ENCODE data around the gene SCARF1. TPM values are rescaled to one million over a fixed set of nuclear protein-coding genes. Genes with fewer than 3 reads are reported as not detected.

Gene SCARF1
- total RNA-seq, 1 experiment from 2014 or later, result 0.40 TPM

DNA sequence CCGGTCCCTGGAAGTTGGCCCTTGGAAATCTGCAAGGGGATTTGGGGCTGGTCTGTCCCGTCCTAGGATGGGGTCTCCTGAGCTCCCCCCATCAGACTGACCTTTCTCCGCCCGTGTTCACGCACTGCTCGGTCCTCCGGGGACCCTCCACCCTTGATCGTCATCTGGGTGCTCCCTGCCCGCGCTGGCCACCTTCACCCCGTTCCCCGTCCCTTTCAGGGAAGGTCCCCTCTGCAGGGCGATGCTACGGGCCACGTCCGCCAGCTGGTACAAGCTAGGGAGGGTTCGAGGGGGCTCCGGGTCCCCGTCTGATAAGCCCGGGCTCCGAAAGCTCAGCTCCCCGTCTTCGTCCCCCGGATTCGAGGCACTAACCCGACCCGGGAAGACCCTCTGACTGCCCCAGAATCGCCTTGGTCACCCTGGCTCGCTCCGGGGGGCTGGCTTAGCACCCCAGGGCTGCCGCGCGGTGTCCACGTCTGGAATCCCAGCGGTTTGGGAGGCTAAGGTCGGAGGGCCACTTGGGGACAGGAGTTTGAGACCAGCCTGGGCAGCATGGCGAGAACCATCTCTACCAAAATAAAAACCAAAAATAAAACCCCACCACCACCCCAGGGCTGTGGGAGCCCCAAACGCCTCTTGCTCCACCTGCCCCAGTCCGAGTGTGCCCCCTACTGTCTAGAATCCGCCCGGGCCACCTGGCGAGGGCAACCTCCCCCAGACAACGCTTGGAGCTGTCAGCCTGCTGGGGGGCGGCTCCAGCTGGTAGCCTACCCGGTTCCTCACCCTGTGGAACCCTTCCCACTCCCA lies 15.8 kb downstream of the SCARF1 start:
- no TSS peak for BruUV-seq (replicated peaks)
- intact Hi-C loops (cut with micrococcal nuclease), result loop anchor here (1.0 to 5.0 kb wide), 4 partner anchors 37 to 372 kb away; partner anchors contain the start of gene INPP5K
- DNase-seq (ENCODE audit: unreplicated experiment), result peak; percentile 67
- Mint-ChIP-seq H3K27ac (ENCODE audit: low read depth, unreplicated experiment) (no peak overlapping the region), H3K36me3 (ENCODE audit: insufficient read depth, unreplicated experiment) (peaks cover 24% of the 10 kb centered on the region), H3K9me3 (ENCODE audit: unreplicated experiment) (no peaks in the 10 kb centered on the region), H3K27me3 (ENCODE audit: insufficient read depth, unreplicated experiment) (no peaks in the 10 kb centered on the region), H3K4me3 (ENCODE audit: unreplicated experiment) (peak overlapping the region; percentile 95), H3K4me1 (ENCODE audit: insufficient read depth, unreplicated experiment) (peaks cover 24% of the 10 kb centered on the region)
- CTCF ChIA-PET, result interaction anchor here (0.5 to 5.1 kb wide), 16 partner anchors 8 to 1283 kb away, joined by 3 to 79 read pairs (median 3); partner anchors contain the start of genes RILP and SCARF1
- POLR2A ChIA-PET, result interaction anchor here (0.6 to 7.0 kb wide), 11 partner anchors 8 to 170 kb away, joined by 3 to 58 read pairs (median 3); partner anchors contain the start of genes INPP5K, PITPNA, RILP and SCARF1
- TF ChIP-seq, protein P1, sequence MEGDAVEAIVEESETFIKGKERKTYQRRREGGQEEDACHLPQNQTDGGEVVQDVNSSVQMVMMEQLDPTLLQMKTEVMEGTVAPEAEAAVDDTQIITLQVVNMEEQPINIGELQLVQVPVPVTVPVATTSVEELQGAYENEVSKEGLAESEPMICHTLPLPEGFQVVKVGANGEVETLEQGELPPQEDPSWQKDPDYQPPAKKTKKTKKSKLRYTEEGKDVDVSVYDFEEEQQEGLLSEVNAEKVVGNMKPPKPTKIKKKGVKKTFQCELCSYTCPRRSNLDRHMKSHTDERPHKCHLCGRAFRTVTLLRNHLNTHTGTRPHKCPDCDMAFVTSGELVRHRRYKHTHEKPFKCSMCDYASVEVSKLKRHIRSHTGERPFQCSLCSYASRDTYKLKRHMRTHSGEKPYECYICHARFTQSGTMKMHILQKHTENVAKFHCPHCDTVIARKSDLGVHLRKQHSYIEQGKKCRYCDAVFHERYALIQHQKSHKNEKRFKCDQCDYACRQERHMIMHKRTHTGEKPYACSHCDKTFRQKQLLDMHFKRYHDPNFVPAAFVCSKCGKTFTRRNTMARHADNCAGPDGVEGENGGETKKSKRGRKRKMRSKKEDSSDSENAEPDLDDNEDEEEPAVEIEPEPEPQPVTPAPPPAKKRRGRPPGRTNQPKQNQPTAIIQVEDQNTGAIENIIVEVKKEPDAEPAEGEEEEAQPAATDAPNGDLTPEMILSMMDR (IDR thresholded peaks at IDR 0.05; ENCODE audit: unreplicated experiment), result peak; percentile 78

DNA sequence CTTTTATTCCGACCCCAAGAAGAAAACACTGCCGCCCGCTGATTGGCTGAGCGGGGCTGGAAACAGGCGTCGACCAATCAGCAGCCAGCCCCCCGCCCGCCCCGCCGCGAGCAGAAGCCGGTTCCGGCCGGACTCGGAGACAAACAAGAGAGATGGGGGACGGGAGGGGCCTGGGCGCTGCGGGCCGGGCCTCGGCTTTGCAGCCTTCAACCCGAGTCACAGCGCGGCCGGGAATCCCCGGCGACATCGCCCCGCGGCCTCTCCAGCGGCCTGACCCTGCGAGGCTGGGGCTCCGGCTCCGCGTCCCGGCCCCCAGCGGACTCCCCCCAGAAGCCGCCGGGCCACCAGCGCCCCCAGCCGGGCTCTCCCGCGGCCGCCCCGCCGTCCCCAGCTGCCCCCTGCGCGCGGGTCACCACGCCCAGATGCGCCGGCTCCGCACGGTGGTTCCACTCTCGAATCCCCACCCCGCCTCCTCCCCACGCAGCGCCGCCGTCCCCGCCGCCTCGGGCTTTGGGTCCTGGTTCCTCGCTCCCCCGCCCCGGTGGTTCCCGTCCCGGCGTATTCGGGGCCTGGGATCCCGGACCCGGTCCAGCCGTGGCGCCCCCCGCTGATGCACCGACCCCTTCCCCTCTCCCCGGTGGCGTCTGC lies 16.6 kb downstream of the SCARF1 start:
- BruUV-seq (replicated peaks), result no TSS peak
- peak overlapping the region; percentile 77 for H3K27ac Mint-ChIP-seq (ENCODE audit: low read depth, unreplicated experiment)
- H3K4me1 Mint-ChIP-seq (ENCODE audit: insufficient read depth, unreplicated experiment), result peaks cover 24% of the 10 kb centered on the region
- TF ChIP-seq, protein P1 (IDR thresholded peaks at IDR 0.05; ENCODE audit: unreplicated experiment), result peak; percentile 30
- peaks cover 24% of the 10 kb centered on the region for H3K36me3 Mint-ChIP-seq (ENCODE audit: insufficient read depth, unreplicated experiment)
- no peaks in the 10 kb centered on the region for H3K27me3 Mint-ChIP-seq (ENCODE audit: insufficient read depth, unreplicated experiment)
- H3K9me3 Mint-ChIP-seq (ENCODE audit: unreplicated experiment), result no peaks in the 10 kb centered on the region
- intact Hi-C loops (cut with micrococcal nuclease), result loop anchor here (1.0 to 5.0 kb wide), 2 partner anchors 37 to 52 kb away; no protein-coding TSS in a partner anchor
- ChIA-PET CTCF (interaction anchor here (0.5 to 5.1 kb wide), 11 partner anchors 13 to 106 kb away, joined by 3 to 79 read pairs (median 3); partner anchors contain the start of genes RILP and SCARF1), POLR2A (interaction anchor here (0.6 to 7.0 kb wide), 13 partner anchors 9 to 169 kb away, joined by 3 to 58 read pairs (median 3); partner anchors contain the start of genes PITPNA, RILP and SCARF1)
- peak overlapping the region; percentile 95 for H3K4me3 Mint-ChIP-seq (ENCODE audit: unreplicated experiment)
- DNase-seq (ENCODE audit: unreplicated experiment), result peak; percentile 89

DNA sequence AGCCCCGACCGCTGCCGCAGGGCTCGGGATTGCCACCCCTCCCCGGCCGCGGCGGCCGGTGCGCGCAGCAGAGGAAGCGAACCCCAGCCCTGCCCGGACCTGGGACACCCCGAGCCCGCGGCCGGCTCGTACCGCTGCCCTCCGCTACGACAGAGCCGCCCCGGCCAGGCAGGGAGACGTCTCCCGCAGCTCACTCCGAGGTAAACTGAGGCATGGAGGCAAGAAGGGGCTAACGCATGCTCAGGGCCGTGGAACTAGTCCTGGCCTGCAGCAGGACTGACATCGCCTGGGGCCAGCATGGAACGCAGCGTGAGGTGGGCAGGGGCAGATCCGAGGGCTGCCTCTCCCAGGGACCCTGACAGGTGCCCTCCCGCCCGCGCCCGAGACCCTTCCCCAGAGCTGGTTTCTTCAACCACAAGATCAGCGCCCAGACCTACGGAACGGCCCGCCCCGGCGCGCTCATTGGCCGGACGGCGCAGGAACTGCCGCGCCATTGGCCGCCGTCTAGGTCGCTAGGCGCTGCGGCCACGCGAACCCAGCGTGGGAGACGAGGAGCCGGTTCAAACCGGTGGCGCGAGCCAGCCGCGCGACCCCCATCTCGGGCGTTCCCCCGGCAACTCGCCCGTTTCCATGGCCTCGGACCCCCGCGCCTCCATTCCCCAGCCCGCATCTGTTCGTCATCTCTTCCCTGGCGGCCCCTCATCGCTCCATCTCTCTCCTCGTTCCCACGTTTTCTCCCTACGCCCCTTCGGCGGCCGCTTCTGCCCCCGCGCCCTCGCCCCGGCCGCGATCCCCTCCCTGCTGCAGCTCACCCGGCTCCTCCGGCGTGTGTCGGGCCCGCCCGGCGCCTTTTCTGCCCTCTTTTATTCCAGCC lies 17.3 kb downstream of the SCARF1 start, which contains the start of gene SLC43A2:
TSS of gene SLC43A2 (minus strand) at position 853 of the 874 bp plus-strand sequence. CDS start 960 bp downstream, outside the sequence.
- peak within 1 kb of the TSS; percentile 95 for H3K4me3 Mint-ChIP-seq (ENCODE audit: unreplicated experiment)
- TF ChIP-seq, protein P1 (IDR thresholded peaks at IDR 0.05; ENCODE audit: unreplicated experiment), result no peak
- H3K9me3 Mint-ChIP-seq (ENCODE audit: unreplicated experiment), result no peaks in the 10 kb centered on the region
- H3K27me3 Mint-ChIP-seq (ENCODE audit: insufficient read depth, unreplicated experiment), result no peaks in the 10 kb centered on the region
- BruUV-seq (replicated peaks), result no TSS peak
- POLR2A ChIA-PET, result interaction anchor here (0.6 to 7.0 kb wide), 10 partner anchors 22 to 1007 kb away, joined by 3 to 58 read pairs (median 3); partner anchors contain the start of genes PITPNA and RILP
- H3K36me3 Mint-ChIP-seq (ENCODE audit: insufficient read depth, unreplicated experiment), result peaks cover 24% of the 10 kb centered on the region
- intact Hi-C loops (cut with micrococcal nuclease), result loop anchor here (1.0 to 5.0 kb wide), 2 partner anchors 36 to 51 kb away; no protein-coding TSS in a partner anchor
- H3K27ac Mint-ChIP-seq (ENCODE audit: low read depth, unreplicated experiment), result peak within 1 kb of the TSS; percentile 77
- peak; percentile 70 for DNase-seq (ENCODE audit: unreplicated experiment)
- H3K4me1 Mint-ChIP-seq (ENCODE audit: insufficient read depth, unreplicated experiment), result peaks cover 24% of the 10 kb centered on the region
- CTCF ChIA-PET, result interaction anchor here (0.5 to 5.1 kb wide), 4 partner anchors 20 to 82 kb away, joined by 3 to 79 read pairs (median 4); partner anchors contain the start of gene RILP
